CD14-positive monocyte (primary cell): ENCODE measurements around the gene NELL1. TPM values are rescaled to one million over a fixed set of nuclear protein-coding genes. Genes with fewer than 3 reads are reported as not detected.

Experiments used
- DNase-seq, 3 donors: peaks; one replicate each; pipeline ENCODE4 v3.0.0-alpha.2; 2011 to 2022
- H2AFZ ChIP-seq: 2 replicates; pipeline ENCODE4 v1.6.0; 2012; ENCODE audit warnings: mild to moderate bottlenecking, low read depth, low read length, inconsistent platforms; ENCODE audit not compliant: insufficient read depth, poor library complexity, severe bottlenecking
- H3K27ac ChIP-seq, 2 donors: 1 replicate in 1 of 2; 2 replicates in 1 of 2; pipeline ENCODE4 v1.5.1; 2012 to 2013; ENCODE audit warnings: low read length in 2 of 2, control low read depth in 1 of 2, inconsistent platforms in 1 of 2, low read depth in 1 of 2, mild to moderate bottlenecking in 1 of 2
- H3K27me3 ChIP-seq, 2 donors: one replicate each; pipeline versions ENCODE4 v1.6.0 to v1.6.1; 2011 to 2013; ENCODE audit warnings: low read length in 2 of 2; ENCODE audit not compliant: control insufficient read depth in 2 of 2, insufficient read depth in 2 of 2
- H3K36me3 ChIP-seq, 2 donors: replicated peaks in 1 of 2; 1 replicate in 1 of 2; 2 replicates in 1 of 2; pipeline versions ENCODE4 v1.5.1 to v1.6.1; 2012 to 2013; ENCODE audit warnings: low read length in 2 of 2, control low read depth in 1 of 2, inconsistent platforms in 1 of 2, mild to moderate bottlenecking in 1 of 2; ENCODE audit not compliant: insufficient read depth in 2 of 2, control insufficient read depth in 1 of 2
- H3K4me1 ChIP-seq, 2 donors: 1 replicate in 1 of 2; 2 replicates in 1 of 2; pipeline versions ENCODE4 v1.5.1 to v1.6.1; 2012 to 2013; ENCODE audit warnings: low read length in 2 of 2, control low read depth in 1 of 2, inconsistent platforms in 1 of 2, mild to moderate bottlenecking in 1 of 2, moderate library complexity in 1 of 2; ENCODE audit not compliant: insufficient read depth in 2 of 2, control insufficient read depth in 1 of 2
- H3K4me2 ChIP-seq: replicated peaks from 2 replicates; pipeline ENCODE3; 2012; ENCODE audit warnings: low read length, moderate library complexity, mild to moderate bottlenecking; ENCODE audit not compliant: poor library complexity, severe bottlenecking; ENCODE audit errors: extremely low read depth
- H3K4me3 ChIP-seq, 3 experiments: fragments of 200-600 bp in 1 of 3; sonication (generic) in 1 of 3; replicated peaks in 1 of 3; 1 replicate in 2 of 3; 2 replicates in 1 of 3; pipeline ENCODE4 v1.5.1; 2011 to 2013; ENCODE audit warnings: low read length in 3 of 3, mild to moderate bottlenecking in 3 of 3, control low read depth in 2 of 3, low read depth in 2 of 3, inconsistent platforms in 1 of 3, moderate library complexity in 1 of 3
- H3K79me2 ChIP-seq: 2 replicates; pipeline ENCODE4 v1.6.0; 2012; ENCODE audit warnings: mild to moderate bottlenecking, control low read depth, inconsistent platforms, low read length, moderate library complexity; ENCODE audit not compliant: insufficient read depth
- H3K9ac ChIP-seq: 2 replicates; pipeline ENCODE4 v1.6.0; 2017; ENCODE audit warnings: low read length, mild to moderate bottlenecking; ENCODE audit not compliant: insufficient read depth, poor library complexity, severe bottlenecking
- H3K9me3 ChIP-seq, 2 donors: replicated peaks in 1 of 2; 1 replicate in 1 of 2; 2 replicates in 1 of 2; pipeline versions ENCODE4 v1.5.1 to v1.6.1; 2012 to 2013; ENCODE audit warnings: low read length in 2 of 2, control low read depth in 1 of 2; ENCODE audit not compliant: control insufficient read depth in 1 of 2, insufficient read depth in 1 of 2
- H4K20me1 ChIP-seq: 2 replicates; pipeline ENCODE4 v1.6.0; 2012; ENCODE audit warnings: mild to moderate bottlenecking, low read length, control low read depth, moderate library complexity; ENCODE audit not compliant: insufficient read depth
- H3K27ac Mint-ChIP-seq, 7 donors: one replicate each; pipeline ENCODE4 v1.8.0; 2020; ENCODE audit warnings: mild to moderate bottlenecking in 7 of 7, mixed read lengths in 7 of 7, moderate library complexity in 6 of 7, inconsistent platforms in 2 of 7
- H3K27me3 Mint-ChIP-seq, 3 donors: one replicate each; pipeline ENCODE4 v1.8.0; 2021 to 2022; ENCODE audit warnings: low read depth in 3 of 3, mild to moderate bottlenecking in 3 of 3, mixed read lengths in 3 of 3, moderate library complexity in 3 of 3, inconsistent platforms in 1 of 3
- H3K36me3 Mint-ChIP-seq, 2 donors: one replicate each; pipeline ENCODE4 v1.8.0; 2020; ENCODE audit warnings: mixed read lengths in 2 of 2, inconsistent platforms in 1 of 2, mild to moderate bottlenecking in 1 of 2
- H3K4me1 Mint-ChIP-seq: one replicate; pipeline ENCODE4 v1.8.0; 2020; ENCODE audit warnings: mild to moderate bottlenecking, mixed read lengths
- H3K4me3 Mint-ChIP-seq, 2 donors: one replicate each; pipeline ENCODE4 v1.8.0; 2020; ENCODE audit warnings: mild to moderate bottlenecking in 2 of 2, mixed read lengths in 2 of 2, moderate library complexity in 1 of 2
- H3K9me3 Mint-ChIP-seq, 7 donors: one replicate each; pipeline ENCODE4 v1.8.0; 2020 to 2022; ENCODE audit warnings: mixed read lengths in 7 of 7, mild to moderate bottlenecking in 6 of 7, moderate library complexity in 6 of 7, inconsistent platforms in 2 of 7
- CTCF ChIP-seq: fragments of 200-600 bp; IDR thresholded peaks from one replicate; pipeline ENCODE4 v1.8.0; 2022; ENCODE audit warnings: antibody characterized with exemption, mild to moderate bottlenecking
- WGBS: methylation state at CpG from one replicate; pipeline ENCODE4 v1.1.5; 2013; ENCODE audit warnings: missing lambda C conversion rate; ENCODE audit not compliant: insufficient coverage; 5-methylcytosine and 5-hydroxymethylcytosine counted together
- intact Hi-C, 2 donors: fragments of 100-400 bp; cut with micrococcal nuclease; formaldehyde crosslinking; loops; one replicate each; pipeline versions ENCODE4 v1.15.0 to v1.15.1; 2023
- polyA plus RNA-seq, 3 donors: library from polyadenylated mRNA; depleted of rRNA in 1 of 3; unstranded in 2 of 3; stranded (reverse) in 1 of 3; fragments of 300-500 nt in 2 of 3; fragments of >200 nt in 1 of 3; fragmentation: Illumina TruSeq in 2 of 3; gene quantifications; 1 replicate in 2 of 3; 2 replicates in 1 of 3; pipeline ENCODE4 v1.2.3, GENCODE V29; 2012 to 2021

The NELL1 gene
- polyA plus RNA-seq, 3 donors = not detected

GRCh38 chr11:20770414-20770946 lies 101.1 kb downstream of the NELL1 start:
- no peaks in the 10 kb centered on the region for H3K4me1 Mint-ChIP-seq
- Histone ChIP-seq H3K4me3 (no peak overlapping the region), H3K79me2 (no peaks in the 10 kb centered on the region), H3K9me3 (peaks cover 0 to 3% of the 10 kb centered on the region in 2 donors), H3K27ac (no peak overlapping the region), H3K4me2 (no peak overlapping the region), H2AFZ (no peak overlapping the region), H3K9ac (no peak overlapping the region), H4K20me1 (no peaks in the 10 kb centered on the region), H3K4me1 (no peaks in the 10 kb centered on the region), H3K27me3 (no peaks in the 10 kb centered on the region), H3K36me3 (no peaks in the 10 kb centered on the region)
- no peaks in the 10 kb centered on the region for H3K36me3 Mint-ChIP-seq
- intact Hi-C loops = no loop called here
- no peak overlapping the region for H3K27ac Mint-ChIP-seq
- H3K4me3 Mint-ChIP-seq = no peak overlapping the region
- H3K9me3 Mint-ChIP-seq = peaks cover 0 to 4% (median 2%) of the 10 kb centered on the region in 7 donors
- DNase-seq = no peak
- peaks cover 0 to 3% (median 0%) of the 10 kb centered on the region in 3 donors for H3K27me3 Mint-ChIP-seq
- 33% methylated on average over 1 of the region's 1 CpG for WGBS
- no peak for TF ChIP-seq CTCF

GRCh38 chr11:20771026-20771425 lies 101.6 kb downstream of the NELL1 start:
- Mint-ChIP-seq H3K4me1 (no peaks in the 10 kb centered on the region), H3K27me3 (peaks cover 0 to 4% (median 0%) of the 10 kb centered on the region in 3 donors), H3K9me3 (peaks cover 0 to 4% (median 2%) of the 10 kb centered on the region in 7 donors), H3K4me3 (no peak overlapping the region), H3K27ac (no peak overlapping the region), H3K36me3 (no peaks in the 10 kb centered on the region)
- Histone ChIP-seq H3K9ac (no peak overlapping the region), H3K36me3 (no peaks in the 10 kb centered on the region), H4K20me1 (no peaks in the 10 kb centered on the region), H3K4me2 (no peak overlapping the region), H3K79me2 (no peaks in the 10 kb centered on the region), H3K4me1 (no peaks in the 10 kb centered on the region), H3K4me3 (no peak overlapping the region), H3K27ac (no peak overlapping the region), H2AFZ (no peak overlapping the region), H3K27me3 (no peaks in the 10 kb centered on the region), H3K9me3 (peaks cover 0 to 2% of the 10 kb centered on the region in 2 donors)
- no peak for TF ChIP-seq CTCF
- intact Hi-C loops = no loop called here
- DNase-seq = no peak
